ENCODE data around the gene UBE2O.
"Not testable (repeated sequence)": the region's sequence is repeated elsewhere in the genome, so short reads cannot be mapped to it uniquely, and the experiment has no call there.

Gene UBE2O

DNA sequence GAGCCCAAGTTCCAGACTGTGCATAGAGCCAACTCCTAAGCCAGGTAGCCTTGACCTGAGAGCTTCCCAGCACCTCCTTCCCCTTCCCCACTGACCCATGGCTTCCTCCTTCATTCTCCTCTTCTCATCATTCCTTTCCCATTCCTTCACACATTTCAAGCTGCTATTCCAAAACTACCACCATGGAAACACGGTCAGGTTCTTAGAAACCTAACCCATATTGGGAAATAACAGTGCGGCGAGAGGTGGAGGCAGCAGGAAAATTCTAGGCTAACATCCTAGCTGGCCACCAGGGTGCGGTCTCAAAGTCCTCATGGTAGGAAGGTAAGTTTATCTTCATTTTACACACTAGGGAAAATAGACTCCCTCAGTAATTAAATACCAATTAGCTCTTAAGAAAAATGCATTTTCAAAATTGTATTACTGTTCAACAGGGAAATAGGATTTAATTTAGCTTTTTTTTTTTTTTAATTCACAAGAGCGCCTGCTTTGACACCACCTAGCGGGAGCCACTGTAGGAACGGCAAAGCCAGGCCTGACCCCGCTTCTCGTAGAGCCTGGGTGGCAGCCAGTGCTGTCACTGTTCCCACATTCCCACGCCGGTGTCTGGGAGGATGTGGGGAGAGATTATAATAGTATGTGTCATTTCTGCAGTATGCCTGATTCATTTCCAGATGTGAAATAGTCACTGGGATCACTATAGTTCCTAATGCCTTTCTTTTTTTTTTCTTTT, 82.5 kb downstream of the UBE2O start:
- DNase-seq (ENCODE audit: low spot score), result no peak

GRCh38 chr17:76369804-76370203, 83.1 kb downstream of the UBE2O start:
- no peak for DNase-seq (ENCODE audit: low spot score)

DNA sequence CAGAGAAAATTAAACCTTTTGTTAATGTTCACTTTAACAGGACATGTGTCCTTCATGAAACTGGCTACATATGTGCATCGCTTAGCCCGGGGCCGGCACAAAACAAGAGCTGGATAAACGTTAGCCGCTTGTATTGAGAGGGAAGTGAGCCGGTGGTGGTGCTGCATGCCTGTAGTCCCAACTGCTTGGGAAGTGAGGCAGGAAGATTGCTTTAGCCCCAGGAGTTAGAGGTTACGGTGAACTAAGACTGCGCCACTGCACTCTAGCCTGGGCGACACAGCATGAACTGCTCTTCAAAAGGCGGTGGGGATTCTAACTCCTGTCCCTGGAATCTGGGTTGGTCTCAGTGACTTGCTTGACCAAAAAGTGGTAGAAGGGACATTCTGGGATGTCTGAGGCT, 83.6 kb downstream of the UBE2O start:
- no peak for DNase-seq (ENCODE audit: low spot score)

DNA sequence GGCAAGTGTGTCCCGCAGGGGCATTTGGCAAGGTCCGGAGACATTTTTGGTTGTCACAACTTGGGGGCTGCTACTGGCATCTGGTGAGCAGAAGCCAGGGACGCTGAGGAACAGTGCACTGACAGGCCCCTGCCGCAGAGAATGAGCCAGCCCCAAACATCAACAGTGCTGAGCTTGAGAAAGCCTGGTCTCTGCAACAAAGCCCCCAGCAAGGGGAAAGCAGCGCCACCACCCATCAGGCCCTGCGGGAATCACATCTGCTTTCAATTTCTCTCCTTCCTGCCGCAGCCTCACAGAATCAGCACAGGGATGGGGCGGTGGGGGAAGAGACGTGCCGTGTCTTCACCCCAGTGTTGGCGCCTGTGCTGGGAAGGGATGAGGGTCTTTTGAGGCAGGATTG, 84.4 kb downstream of the UBE2O start:
- no peak for DNase-seq (ENCODE audit: low spot score)

DNA sequence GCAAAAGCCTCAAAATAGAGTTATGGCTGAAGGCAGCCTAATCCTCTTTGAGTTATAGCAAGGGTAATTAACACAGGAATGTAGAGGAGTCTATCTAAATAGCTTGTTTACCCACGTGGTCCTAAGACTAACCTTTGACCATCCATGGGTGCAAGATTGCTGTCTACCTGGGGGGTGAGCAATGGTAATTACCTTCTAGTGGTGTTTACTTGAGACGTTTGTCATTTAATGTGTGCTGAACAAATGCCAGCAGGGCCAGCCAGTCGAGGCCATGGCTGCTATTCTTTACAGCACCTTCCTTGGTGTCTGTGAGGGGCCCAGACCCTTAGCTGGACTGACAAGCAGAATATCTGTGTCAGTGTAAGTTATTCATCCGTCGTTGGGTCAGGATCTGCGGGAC, 85.3 kb downstream of the UBE2O start:
- peak; percentile 66 for DNase-seq (ENCODE audit: low spot score)

GRCh38 chr17:76366247-76366646, 86.7 kb downstream of the UBE2O start:
- no peak for DNase-seq (ENCODE audit: low spot score)

- no peak for DNase-seq (ENCODE audit: low spot score)
Observed at GRCh38 chr17:76365256-76365903, 87.6 kb downstream of the UBE2O start.

GRCh38 chr17:76363107-76363842, 89.7 kb downstream of the UBE2O start:
- no peak for DNase-seq (ENCODE audit: low spot score)

- no peak for DNase-seq (ENCODE audit: low spot score)
Observed at GRCh38 chr17:76360461-76360860, 92.5 kb downstream of the UBE2O start.

DNA sequence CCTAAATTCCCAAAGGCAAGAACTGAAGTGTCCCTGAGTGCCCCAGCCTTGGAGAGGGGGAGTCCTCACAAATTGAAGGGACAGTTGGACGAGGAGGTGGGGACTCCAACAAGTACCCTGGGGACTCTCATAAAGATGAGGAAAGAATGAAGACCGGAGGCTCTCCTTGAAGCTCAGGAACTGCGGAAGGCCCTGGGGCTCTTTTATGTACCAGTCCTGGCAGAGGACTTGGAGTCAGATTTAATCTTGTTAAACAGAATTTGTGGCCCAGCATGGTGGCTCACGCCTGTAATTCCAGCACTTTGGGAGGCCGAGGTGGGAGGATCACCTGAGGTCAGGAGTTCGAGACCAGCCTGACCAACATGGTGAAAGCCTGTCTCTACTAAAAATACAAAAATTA, 93.2 kb downstream of the UBE2O start:
- not testable (repeated sequence) for DNase-seq (ENCODE audit: low spot score)

DNA sequence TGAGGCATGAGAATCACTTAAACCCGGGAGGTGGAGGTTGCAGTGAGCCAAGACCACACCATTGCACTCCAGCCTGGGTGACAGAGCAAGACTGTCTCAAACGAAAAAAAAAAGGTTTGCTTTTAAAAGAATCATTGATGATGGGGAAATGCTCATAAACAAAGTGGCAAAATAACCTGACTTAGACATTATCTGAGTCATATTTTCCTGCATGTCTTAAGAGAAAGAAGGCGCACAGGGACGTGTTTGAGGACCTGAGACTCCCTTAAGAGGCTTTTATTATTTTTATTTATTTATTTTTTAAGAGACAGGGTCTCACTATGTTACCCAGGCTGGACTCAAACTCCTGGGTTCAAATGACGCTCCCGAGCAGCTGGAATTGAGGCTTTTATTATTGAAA, 93.6 kb downstream of the UBE2O start:
- no peak for DNase-seq (ENCODE audit: low spot score)

- DNase-seq (ENCODE audit: low spot score), result no peak
Observed at GRCh38 chr17:76357597-76358158, 95.3 kb downstream of the UBE2O start.

- DNase-seq (ENCODE audit: low spot score), result no peak
Observed at GRCh38 chr17:76356803-76357456, 96.0 kb downstream of the UBE2O start.

- no peak for DNase-seq (ENCODE audit: low spot score)
Observed at GRCh38 chr17:76354747-76355310, 98.1 kb downstream of the UBE2O start.

- no peak for DNase-seq (ENCODE audit: low spot score)
Observed at GRCh38 chr17:76354317-76354729, 98.6 kb downstream of the UBE2O start.

DNA sequence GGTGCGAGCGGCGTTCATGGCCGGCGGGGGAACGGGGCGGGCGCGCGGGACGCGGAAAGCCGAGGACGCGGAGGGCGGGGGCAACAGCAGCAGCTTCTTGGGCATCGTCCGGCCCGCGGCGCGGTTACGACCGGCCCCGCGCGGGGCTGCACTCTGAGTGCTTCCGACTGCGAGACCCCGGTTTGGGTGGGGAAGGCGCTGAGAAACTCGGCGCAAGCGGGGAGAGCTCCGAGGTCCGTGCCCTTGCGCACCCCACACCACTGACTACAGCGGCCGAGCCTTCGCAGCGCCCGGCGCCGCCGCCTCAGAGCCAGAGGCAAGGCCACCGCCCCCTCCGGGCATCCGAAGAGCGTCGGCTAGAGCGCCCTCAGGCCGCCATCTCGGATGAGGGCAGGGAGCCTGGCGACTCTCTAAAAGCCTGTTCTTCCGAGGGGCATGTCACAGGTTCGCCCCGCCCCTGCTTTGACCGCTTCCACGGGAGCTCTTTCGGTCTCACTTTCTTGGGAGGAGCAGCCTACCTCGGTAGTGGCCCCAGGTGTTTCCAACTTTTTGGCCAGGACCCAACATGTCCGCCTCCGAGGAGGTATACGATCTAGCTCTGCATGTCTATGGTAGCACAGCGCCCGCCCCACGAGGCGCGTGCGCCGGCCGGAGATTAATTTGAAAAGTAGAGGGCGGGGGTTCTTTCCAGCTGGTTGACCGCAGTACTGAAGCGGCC, 99.2 kb downstream of the UBE2O start, which contains the start of gene PRPSAP1:
Gene PRPSAP1, minus strand, starts transcription at position 318 of the 718 bp plus-strand sequence. Its CDS starts 213 bp downstream, at position 105.
- DNase-seq (ENCODE audit: low spot score), result peak; percentile 93

GRCh38 chr17:76353004-76353598, 99.9 kb downstream of the UBE2O start:
- no peak for DNase-seq (ENCODE audit: low spot score)

DNA sequence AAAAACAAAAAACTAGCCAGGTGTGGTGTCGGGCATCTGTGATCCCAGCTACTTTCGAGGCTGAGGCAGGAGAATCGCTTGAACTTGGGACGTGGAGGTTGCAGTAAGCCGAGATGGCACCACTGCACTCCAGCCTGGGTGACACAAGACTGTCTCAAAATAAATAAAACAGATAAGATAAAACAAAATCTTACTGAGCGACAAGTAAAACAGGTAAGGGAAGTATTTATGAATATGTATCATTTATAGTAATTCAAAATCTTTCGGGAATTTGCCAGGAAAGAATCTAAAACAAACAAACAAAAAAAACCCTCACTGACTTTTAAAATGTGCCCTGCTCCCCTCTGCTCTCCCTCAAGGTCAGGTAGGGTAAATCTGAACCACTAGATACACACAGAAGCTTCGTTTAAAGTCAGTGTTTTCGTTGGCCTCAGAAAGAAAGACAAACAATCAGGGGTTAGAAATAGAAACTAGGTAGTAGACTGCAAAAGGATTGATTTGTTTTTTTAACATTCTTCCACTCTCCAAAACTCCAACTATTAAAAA, 101.4 kb downstream of the UBE2O start:
- no peak for DNase-seq (ENCODE audit: low spot score)

DNA sequence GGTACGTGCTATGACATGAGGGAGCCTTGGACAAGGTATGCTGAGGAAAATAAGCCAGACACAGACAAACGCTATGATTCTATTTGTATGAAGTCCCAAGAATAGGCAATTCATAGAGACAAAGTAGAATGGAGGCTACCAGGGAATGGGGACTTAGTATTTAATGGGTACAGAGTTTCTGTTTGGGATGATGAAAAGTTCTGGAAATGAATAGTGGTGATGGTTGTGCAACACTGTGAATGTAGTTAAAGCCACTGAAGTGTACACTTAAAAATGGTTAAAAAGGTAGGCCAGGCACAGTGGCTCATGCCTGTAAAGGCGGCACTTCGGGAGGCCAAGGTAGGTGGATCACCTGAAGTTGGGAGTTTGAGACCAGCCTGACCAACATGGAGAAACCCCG, 102.5 kb downstream of the UBE2O start:
- DNase-seq (ENCODE audit: low spot score), result no peak

- DNase-seq (ENCODE audit: low spot score), result not testable (repeated sequence)
Observed at GRCh38 chr17:76346936-76347335, 106.0 kb downstream of the UBE2O start.

All from LoVo (cell line).